ENCODE measurements around the gene MTRR. TPM values are rescaled to one million over a fixed set of nuclear protein-coding genes. Genes with fewer than 3 reads are reported as not detected.

The MTRR gene
- 10 to 100 TPM; 50.5 to 53.7 (median 53.3) TPM for total RNA-seq
- long read RNA-seq, donor 1, transcript MTRR-202 (15 exons, 3,215 nt), result major isoform, 12 of 38 reads
- long read RNA-seq, donor 1, partial matches to known transcripts, result 7 of 38 reads
- long read RNA-seq, donor 1, other reads (novel, unspliced or antisense), result 13 of 38 reads
- long read RNA-seq, donor 2, partial matches to known transcripts, result 2 of 6 reads
- long read RNA-seq, donor 2, other reads (novel, unspliced or antisense), result 4 of 6 reads

- Histone ChIP-seq H3K4me1 (ENCODE audit: low read depth) (peaks cover 35% of the 10 kb centered on the region), H3K36me3 (ENCODE audit: low read depth) (no peaks in the 10 kb centered on the region), H3K9me3 (no peaks in the 10 kb centered on the region), H3K4me3 (peak within 1 kb of the TSS; percentile 95)
- intact Hi-C loops (cut with DNase I, micrococcal nuclease), result no loop called here
- TF ChIP-seq CTCF (IDR thresholded peaks at IDR 0.05), result no peak
- ATAC-seq (peak; percentile 99), DNase-seq (peak; percentile 93 to 96 (median 96))
Observed at GRCh38 chr5:7868773-7869473, at the start of gene MTRR, which contains the start of gene FASTKD3. TSS of gene MTRR (plus strand) at chr5:7869148. CDS start at chr5:7870795, 1,647 bp downstream. TSS of gene FASTKD3 (minus strand) at chr5:7869031. CDS start at chr5:7868083, 948 bp downstream.

- H3K4me1 ChIP-seq (ENCODE audit: low read depth), result no peaks in the 10 kb centered on the region
- intact Hi-C loops (cut with DNase I, micrococcal nuclease), result no loop called here
- H3K9me3 ChIP-seq, result no peaks in the 10 kb centered on the region
- TF ChIP-seq CTCF (IDR thresholded peaks at IDR 0.05), result no peak
- DNase-seq, result no peak
- H3K4me3 ChIP-seq, result no peak overlapping the region
- ATAC-seq, result no peak
- no peaks in the 10 kb centered on the region for H3K36me3 ChIP-seq (ENCODE audit: low read depth)
Observed at GRCh38 chr5:7822449-7822848, 46.5 kb upstream of the MTRR start.

- Histone ChIP-seq H3K9me3 (no peaks in the 10 kb centered on the region), H3K4me3 (no peak overlapping the region), H3K4me1 (ENCODE audit: low read depth) (no peaks in the 10 kb centered on the region), H3K36me3 (ENCODE audit: low read depth) (no peaks in the 10 kb centered on the region)
- DNase-seq (no peak), ATAC-seq (no peak)
- intact Hi-C loops (cut with DNase I, micrococcal nuclease), result no loop called here
- no peak for TF ChIP-seq CTCF (IDR thresholded peaks at IDR 0.05)
Observed at GRCh38 chr5:7823594-7823993, 45.4 kb upstream of the MTRR start.

- TF ChIP-seq CTCF (IDR thresholded peaks at IDR 0.05), result no peak
- ATAC-seq (no peak), DNase-seq (no peak)
- H3K4me1 ChIP-seq (ENCODE audit: low read depth), result no peaks in the 10 kb centered on the region
- H3K4me3 ChIP-seq, result no peak overlapping the region
- H3K9me3 ChIP-seq, result no peaks in the 10 kb centered on the region
- intact Hi-C loops (cut with DNase I, micrococcal nuclease), result no loop called here
- H3K36me3 ChIP-seq (ENCODE audit: low read depth), result no peaks in the 10 kb centered on the region
Observed at GRCh38 chr5:7824995-7825394, 44.0 kb upstream of the MTRR start.

GRCh38 chr5:7825630-7826029, 43.3 kb upstream of the MTRR start:
- no peak for TF ChIP-seq CTCF (IDR thresholded peaks at IDR 0.05)
- no peaks in the 10 kb centered on the region for H3K4me1 ChIP-seq (ENCODE audit: low read depth)
- no peak overlapping the region for H3K4me3 ChIP-seq
- DNase-seq (no peak), ATAC-seq (no peak)
- H3K36me3 ChIP-seq (ENCODE audit: low read depth), result no peaks in the 10 kb centered on the region
- H3K9me3 ChIP-seq, result no peaks in the 10 kb centered on the region
- intact Hi-C loops (cut with DNase I, micrococcal nuclease), result no loop called here

All from mucosa of descending colon (tissue), 3 donors.